GM18498 (cell line): Measurements from ENCODE around the gene AMOTL2.

Source experiments
- ATAC-seq: cut with Tn5 transposase; IDR thresholded peaks from one replicate; pipeline ENCODE4 v1.9.1; 2021; ENCODE audit warnings: mild to moderate bottlenecking, moderate library complexity; ENCODE audit not compliant: unreplicated experiment

Gene AMOTL2

GRCh38 chr3:134374105-134374790 lies at the start of gene AMOTL2:
Gene AMOTL2 (minus strand): TSS chr3:134374447. CDS start chr3:134371433, 3,014 bp downstream.
- peak; percentile 53 for ATAC-seq

- ATAC-seq: no peak
Observed at GRCh38 chr3:134423153-134423552, 48.9 kb upstream of the AMOTL2 start.

GRCh38 chr3:134419960-134420321 lies 45.7 kb upstream of the AMOTL2 start:
- ATAC-seq: no peak

GRCh38 chr3:134419214-134419959 lies 45.1 kb upstream of the AMOTL2 start:
- no peak for ATAC-seq

GRCh38 chr3:134409041-134409440 lies 34.8 kb upstream of the AMOTL2 start:
- ATAC-seq: no peak

GRCh38 chr3:134407239-134407625 lies 33.0 kb upstream of the AMOTL2 start:
- no peak for ATAC-seq

- no peak for ATAC-seq
Observed at GRCh38 chr3:134406331-134407238, 32.3 kb upstream of the AMOTL2 start.

- ATAC-seq: no peak
Observed at GRCh38 chr3:134404366-134404885, 30.2 kb upstream of the AMOTL2 start.

- no peak for ATAC-seq
Observed at GRCh38 chr3:134397755-134398154, 23.5 kb upstream of the AMOTL2 start.

- no peak for ATAC-seq
Observed at GRCh38 chr3:134395103-134395502, 20.9 kb upstream of the AMOTL2 start.

GRCh38 chr3:134394380-134394779 lies 20.1 kb upstream of the AMOTL2 start:
- no peak for ATAC-seq

GRCh38 chr3:134393074-134393473 lies 18.8 kb upstream of the AMOTL2 start:
- ATAC-seq: no peak

GRCh38 chr3:134392336-134392983 lies 18.2 kb upstream of the AMOTL2 start:
- ATAC-seq: no peak

GRCh38 chr3:134389865-134390264 lies 15.6 kb upstream of the AMOTL2 start:
- no peak for ATAC-seq

- no peak for ATAC-seq
Observed at GRCh38 chr3:134388788-134389485, 14.7 kb upstream of the AMOTL2 start.

GRCh38 chr3:134388292-134388691 lies 14.0 kb upstream of the AMOTL2 start:
- ATAC-seq: no peak

- no peak for ATAC-seq
Observed at GRCh38 chr3:134387293-134387692, 13.0 kb upstream of the AMOTL2 start.

GRCh38 chr3:134384963-134385362 lies 10.7 kb upstream of the AMOTL2 start:
- ATAC-seq: no peak

GRCh38 chr3:134381831-134382442 lies 7.7 kb upstream of the AMOTL2 start:
- no peak for ATAC-seq

GRCh38 chr3:134381076-134381475 lies 6.8 kb upstream of the AMOTL2 start:
- no peak for ATAC-seq
